OCI-LY3 (cell line): ENCODE results near the gene ST3GAL3.

Source experiments
- H2AFZ ChIP-seq: fragments of 200-600, 300-600 bp; shearing (Covaris generic); 2 replicates; pipeline ENCODE4 v1.6.0; 2014; ENCODE audit warnings: antibody characterized with exemption, low read depth, low read length
- H3K27ac ChIP-seq: fragments of 200-600, 300-600 bp; sonication (generic); 2 replicates; pipeline ENCODE4 v1.5.1; 2014; ENCODE audit warnings: mild to moderate bottlenecking, low read length, moderate library complexity, mixed read lengths
- H3K27me3 ChIP-seq: fragments of 200-600, 300-600 bp; sonication (generic); 2 replicates; pipeline ENCODE4 v1.6.1; 2014; ENCODE audit warnings: low read depth, low read length, mixed read lengths
- H3K36me3 ChIP-seq: fragments of 200-600, 300-600 bp; sonication (generic); replicated peaks from 2 replicates; pipeline ENCODE3; 2014; ENCODE audit warnings: low read depth, low read length, mixed read lengths
- H3K4me1 ChIP-seq: fragments of 300-600, 200-600 bp; sonication (generic); 2 replicates; pipeline ENCODE4 v1.6.1; 2014; ENCODE audit warnings: low read length, mixed read lengths
- H3K4me2 ChIP-seq: fragments of 200-600, 300-600 bp; sonication (generic); 2 replicates; pipeline ENCODE4 v1.6.1; 2014; ENCODE audit warnings: low read length, mixed read lengths
- H3K4me3 ChIP-seq: fragments of 300-600, 200-600 bp; sonication (generic); 2 replicates; pipeline ENCODE4 v1.5.1; 2014; ENCODE audit warnings: antibody characterized with exemption, mild to moderate bottlenecking, low read length, moderate library complexity
- H3K79me2 ChIP-seq: fragments of 300-600, 200-600 bp; shearing (Covaris generic); 2 replicates; pipeline ENCODE4 v1.6.1; 2014; ENCODE audit warnings: mild to moderate bottlenecking, low read length, mixed read lengths
- H3K9ac ChIP-seq: fragments of 300-600, 200-600 bp; shearing (Covaris generic); 2 replicates; pipeline ENCODE4 v1.6.0; 2014; ENCODE audit warnings: mild to moderate bottlenecking, low read length, moderate library complexity
- H3K9me3 ChIP-seq: fragments of 200-600, 300-600 bp; shearing (Covaris generic); 2 replicates; pipeline ENCODE4 v1.6.1; 2014; ENCODE audit warnings: low read length, mixed read lengths; ENCODE audit not compliant: insufficient read depth
- H4K20me1 ChIP-seq: fragments of 200-600, 300-600 bp; sonication (generic); 2 replicates; pipeline ENCODE4 v1.6.1; 2016; ENCODE audit warnings: low read length, mixed read lengths; ENCODE audit not compliant: insufficient read depth
- CTCF ChIP-seq: fragments of 200-600, 300-600 bp; sonication (generic); IDR thresholded peaks from 2 replicates; pipeline ENCODE4 v1.5.1; 2014; ENCODE audit warnings: antibody characterized with exemption, low read length, low read depth
- EZH2phosphoT487 ChIP-seq: fragments of 200-600 bp; shearing (Covaris generic); IDR thresholded peaks from 2 replicates; pipeline ENCODE4 v1.6.1; 2018; ENCODE audit warnings: antibody characterized with exemption, mixed run types, low read depth

Gene ST3GAL3

GRCh38 chr1:43947874-43948437 lies 240.6 kb downstream of the ST3GAL3 start:
- H3K9me3 ChIP-seq = no peaks in the 10 kb centered on the region
- no peaks in the 10 kb centered on the region for H4K20me1 ChIP-seq
- H3K4me2 ChIP-seq = peak overlapping the region; percentile 95
- H3K4me3 ChIP-seq = peak overlapping the region; percentile 96
- no peaks in the 10 kb centered on the region for H3K27me3 ChIP-seq
- H2AFZ ChIP-seq = no peak overlapping the region
- H3K79me2 ChIP-seq = peaks cover 30% of the 10 kb centered on the region
- TF ChIP-seq CTCF (no peak), EZH2phosphoT487 (no peak)
- H3K36me3 ChIP-seq = no peaks in the 10 kb centered on the region
- peak overlapping the region; percentile 80; the same call in 1 of the 2 replicates for H3K9ac ChIP-seq
- peaks cover 6% of the 10 kb centered on the region for H3K4me1 ChIP-seq
- no peak overlapping the region for H3K27ac ChIP-seq

GRCh38 chr1:43949678-43950077 lies 242.3 kb downstream of the ST3GAL3 start:
- no peaks in the 10 kb centered on the region for H3K27me3 ChIP-seq
- TF ChIP-seq CTCF (no peak), EZH2phosphoT487 (no peak)
- peaks cover 6% of the 10 kb centered on the region for H3K4me1 ChIP-seq
- H3K27ac ChIP-seq = no peak overlapping the region
- no peaks in the 10 kb centered on the region for H3K36me3 ChIP-seq
- no peak overlapping the region for H3K4me3 ChIP-seq
- H3K9me3 ChIP-seq = no peaks in the 10 kb centered on the region
- H3K79me2 ChIP-seq = peaks cover 26% of the 10 kb centered on the region
- H4K20me1 ChIP-seq = no peaks in the 10 kb centered on the region
- no peak overlapping the region for H3K9ac ChIP-seq
- H3K4me2 ChIP-seq = no peak overlapping the region
- no peak overlapping the region for H2AFZ ChIP-seq

- Histone ChIP-seq H3K9ac (no peak overlapping the region), H3K4me1 (peaks cover 6% of the 10 kb centered on the region), H3K27me3 (no peaks in the 10 kb centered on the region), H3K4me3 (no peak overlapping the region), H3K4me2 (no peak overlapping the region), H3K36me3 (no peaks in the 10 kb centered on the region), H3K9me3 (no peaks in the 10 kb centered on the region), H3K79me2 (peaks cover 13% of the 10 kb centered on the region), H3K27ac (no peak overlapping the region), H4K20me1 (no peaks in the 10 kb centered on the region), H2AFZ (no peak overlapping the region)
- no peak for TF ChIP-seq CTCF
- no peak for TF ChIP-seq EZH2phosphoT487
Measured at GRCh38 chr1:43951021-43951985, 244.0 kb downstream of the ST3GAL3 start.

- H3K9me3 ChIP-seq = no peaks in the 10 kb centered on the region
- H4K20me1 ChIP-seq = no peaks in the 10 kb centered on the region
- no peak overlapping the region for H2AFZ ChIP-seq
- TF ChIP-seq CTCF (no peak), EZH2phosphoT487 (no peak)
- no peak overlapping the region for H3K4me2 ChIP-seq
- no peak overlapping the region for H3K4me3 ChIP-seq
- H3K79me2 ChIP-seq = peaks cover 3% of the 10 kb centered on the region
- no peak overlapping the region for H3K9ac ChIP-seq
- no peaks in the 10 kb centered on the region for H3K36me3 ChIP-seq
- peaks cover 4% of the 10 kb centered on the region for H3K4me1 ChIP-seq
- no peak overlapping the region for H3K27ac ChIP-seq
- H3K27me3 ChIP-seq = no peaks in the 10 kb centered on the region
Measured at GRCh38 chr1:43952731-43953346, 245.5 kb downstream of the ST3GAL3 start.
